Right atrium auricular region (tissue), 2 donors: ENCODE data around the gene ARMC9. TPM values are rescaled to one million over a fixed set of nuclear protein-coding genes. Genes with fewer than 3 reads are reported as not detected.
A peak's percentile ranks its signal among the peaks of the same experiment; 100 is the strongest.
"Not testable (repeated sequence)": the region's sequence is repeated elsewhere in the genome, so short reads cannot be mapped to it uniquely, and the experiment has no call there.

ENCODE experiments used
- DNase-seq: peaks from one replicate; pipeline ENCODE4 v3.0.0-alpha.2; 2019; ENCODE audit warnings: low spot score
- H3K27ac ChIP-seq, 2 donors: fragments of 200-600 bp; sonication (generic); 1 replicate in 1 of 2; 2 replicates in 1 of 2; pipeline ENCODE4 v1.5.1; 2016 to 2019
- H3K27me3 ChIP-seq, 2 donors: fragments of 200-600 bp; sonication (generic); one replicate each; pipeline versions ENCODE4 v1.5.1 to v1.6.0; 2017 to 2019
- H3K36me3 ChIP-seq: fragments of 200-600 bp; sonication (generic); one replicate; pipeline ENCODE4 v1.5.1; 2016
- H3K4me1 ChIP-seq, 2 donors: fragments of 200-600 bp; sonication (generic); one replicate each; pipeline versions ENCODE4 v1.5.1 to v1.6.0; 2017 to 2019
- H3K4me3 ChIP-seq, 2 donors: fragments of 200-600 bp; sonication (generic); 1 replicate in 1 of 2; 2 replicates in 1 of 2; pipeline ENCODE4 v1.5.1; 2017 to 2019; ENCODE audit warnings: mild to moderate bottlenecking in 1 of 2, moderate library complexity in 1 of 2
- H3K9me3 ChIP-seq, 2 donors: fragments of 200-600 bp; sonication (generic); one replicate each; pipeline ENCODE4 v1.5.1; 2019
- total RNA-seq, 2 donors: library from RNA; depleted of rRNA; stranded (reverse); fragments of >200 nt; gene quantifications; one replicate each; pipeline ENCODE4 v1.1.0, GENCODE V29; 2016
- TF ChIP-seq, protein P1 (sequence below), 2 donors: fragments of 200-600 bp; sonication (generic); IDR thresholded peaks; one replicate each; pipeline ENCODE4 v1.5.1; 2019; ENCODE audit warnings: antibody characterized with exemption in 2 of 2

The ARMC9 gene
- total RNA-seq, 2 donors from 2014 or later: 2.0 to 2.9 TPM

DNA sequence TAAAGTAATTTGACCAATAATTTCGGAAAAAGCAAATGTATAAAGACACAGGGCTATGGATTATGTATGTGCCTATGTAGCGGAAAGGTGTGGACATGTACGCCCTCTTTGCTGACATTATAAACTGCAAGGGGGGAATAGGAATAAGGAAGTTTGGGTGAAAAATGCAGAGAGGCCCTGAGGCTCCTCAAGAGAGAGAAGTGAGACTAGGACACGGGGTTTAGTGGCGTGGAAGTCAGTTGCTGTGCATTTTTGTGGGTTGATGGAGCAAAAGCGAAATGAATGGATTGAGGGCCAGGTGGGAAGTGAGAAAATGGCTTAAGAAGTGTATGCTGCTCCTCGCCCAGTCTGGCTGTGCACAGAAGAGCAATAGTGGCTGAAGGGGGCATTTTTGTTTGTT, 100.8 kb downstream of the ARMC9 start:
- Histone ChIP-seq H3K9me3 (no peaks in the 10 kb centered on the region), H3K4me3 (no peak overlapping the region), H3K4me1 (peaks cover 0 to 9% of the 10 kb centered on the region in 2 donors), H3K36me3 (no peaks in the 10 kb centered on the region), H3K27ac (no peak overlapping the region), H3K27me3 (no peaks in the 10 kb centered on the region)
- DNase-seq: no peak
- TF ChIP-seq, protein P1, sequence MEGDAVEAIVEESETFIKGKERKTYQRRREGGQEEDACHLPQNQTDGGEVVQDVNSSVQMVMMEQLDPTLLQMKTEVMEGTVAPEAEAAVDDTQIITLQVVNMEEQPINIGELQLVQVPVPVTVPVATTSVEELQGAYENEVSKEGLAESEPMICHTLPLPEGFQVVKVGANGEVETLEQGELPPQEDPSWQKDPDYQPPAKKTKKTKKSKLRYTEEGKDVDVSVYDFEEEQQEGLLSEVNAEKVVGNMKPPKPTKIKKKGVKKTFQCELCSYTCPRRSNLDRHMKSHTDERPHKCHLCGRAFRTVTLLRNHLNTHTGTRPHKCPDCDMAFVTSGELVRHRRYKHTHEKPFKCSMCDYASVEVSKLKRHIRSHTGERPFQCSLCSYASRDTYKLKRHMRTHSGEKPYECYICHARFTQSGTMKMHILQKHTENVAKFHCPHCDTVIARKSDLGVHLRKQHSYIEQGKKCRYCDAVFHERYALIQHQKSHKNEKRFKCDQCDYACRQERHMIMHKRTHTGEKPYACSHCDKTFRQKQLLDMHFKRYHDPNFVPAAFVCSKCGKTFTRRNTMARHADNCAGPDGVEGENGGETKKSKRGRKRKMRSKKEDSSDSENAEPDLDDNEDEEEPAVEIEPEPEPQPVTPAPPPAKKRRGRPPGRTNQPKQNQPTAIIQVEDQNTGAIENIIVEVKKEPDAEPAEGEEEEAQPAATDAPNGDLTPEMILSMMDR (IDR thresholded peaks at IDR 0.05): no peak

DNA sequence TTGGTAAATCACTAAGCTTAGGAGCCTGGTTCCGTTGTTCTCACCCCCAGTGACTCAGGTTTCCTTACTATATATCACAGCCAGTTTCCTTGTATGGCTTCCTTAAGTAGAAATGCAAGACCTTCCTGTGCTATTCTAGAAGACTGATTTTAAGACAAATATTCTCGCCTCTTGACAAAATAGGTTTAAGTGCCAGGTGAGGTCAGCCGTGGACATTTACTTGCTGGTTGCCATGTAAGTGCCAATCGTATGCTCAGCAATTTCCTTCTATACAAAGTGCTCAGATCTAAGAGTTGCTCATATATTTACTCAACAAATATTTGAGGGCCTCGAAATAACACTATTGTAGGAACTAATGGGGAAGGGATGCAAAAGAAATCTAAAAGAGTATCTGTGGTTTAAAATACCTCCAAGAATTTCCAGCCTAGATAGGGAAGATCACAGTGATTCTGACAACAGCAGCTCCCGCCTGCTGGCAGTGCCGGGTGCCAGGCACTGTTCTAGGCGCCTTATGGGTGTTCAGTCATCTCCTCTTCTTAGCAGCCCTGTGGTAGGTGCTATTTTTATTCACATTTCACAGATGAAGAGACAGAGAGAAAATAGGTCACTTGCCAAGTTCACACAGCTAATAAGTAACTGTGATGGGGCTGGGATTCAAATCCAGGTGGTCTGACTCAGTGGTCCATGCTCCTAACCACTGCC, 101.7 kb downstream of the ARMC9 start:
- H3K4me3 ChIP-seq: no peak overlapping the region
- H3K4me1 ChIP-seq: peaks cover 0 to 4% of the 10 kb centered on the region in 2 donors
- no peak overlapping the region for H3K27ac ChIP-seq
- H3K27me3 ChIP-seq: no peaks in the 10 kb centered on the region
- TF ChIP-seq, protein P1 (IDR thresholded peaks at IDR 0.05): no peak
- H3K36me3 ChIP-seq: no peaks in the 10 kb centered on the region
- DNase-seq: no peak
- H3K9me3 ChIP-seq: no peaks in the 10 kb centered on the region

DNA sequence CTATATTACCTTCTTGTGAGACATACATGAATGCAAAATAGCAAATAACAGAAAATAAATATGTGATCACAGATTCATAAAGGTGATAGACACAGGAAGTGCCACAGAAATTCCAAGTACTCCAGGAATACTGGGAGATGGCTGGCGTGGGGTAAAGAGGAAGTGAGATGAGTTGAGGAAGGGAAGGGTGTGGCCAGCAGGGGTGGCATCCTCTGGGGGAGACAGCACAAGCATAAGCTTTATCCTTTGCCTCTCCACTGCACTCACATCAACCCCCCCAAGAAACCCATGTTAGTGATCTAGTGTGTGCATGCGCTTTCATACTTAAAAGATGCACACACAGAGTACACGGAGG, 102.3 kb downstream of the ARMC9 start:
- Histone ChIP-seq H3K36me3 (no peaks in the 10 kb centered on the region), H3K4me3 (no peak overlapping the region), H3K9me3 (no peaks in the 10 kb centered on the region), H3K4me1 (peaks cover 0 to 4% of the 10 kb centered on the region in 2 donors), H3K27me3 (no peaks in the 10 kb centered on the region), H3K27ac (no peak overlapping the region)
- TF ChIP-seq, protein P1 (IDR thresholded peaks at IDR 0.05): no peak
- no peak for DNase-seq

DNA sequence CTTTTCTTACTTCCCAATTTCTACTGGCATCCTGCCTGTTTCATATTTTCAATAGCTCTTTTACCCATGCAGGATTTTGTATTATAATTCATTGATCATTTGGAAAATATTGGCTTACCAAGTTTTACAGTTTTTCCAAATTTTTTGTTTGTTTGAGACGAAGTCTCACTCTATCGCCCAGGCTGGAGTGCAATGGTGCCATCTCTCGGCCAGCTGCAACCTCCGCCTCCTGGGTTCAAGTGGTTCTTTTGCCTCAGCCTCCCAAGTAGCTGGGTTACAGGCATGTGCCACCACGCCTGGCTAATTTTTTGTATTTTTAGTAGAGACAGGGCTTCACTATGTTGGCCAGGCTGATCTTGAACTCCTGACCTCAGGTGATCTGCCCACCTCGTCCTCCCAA, 105.8 kb downstream of the ARMC9 start:
- not testable (repeated sequence) for H3K27me3 ChIP-seq, H3K4me3 ChIP-seq, DNase-seq, H3K4me1 ChIP-seq, H3K27ac ChIP-seq, H3K36me3 ChIP-seq, H3K9me3 ChIP-seq

DNA sequence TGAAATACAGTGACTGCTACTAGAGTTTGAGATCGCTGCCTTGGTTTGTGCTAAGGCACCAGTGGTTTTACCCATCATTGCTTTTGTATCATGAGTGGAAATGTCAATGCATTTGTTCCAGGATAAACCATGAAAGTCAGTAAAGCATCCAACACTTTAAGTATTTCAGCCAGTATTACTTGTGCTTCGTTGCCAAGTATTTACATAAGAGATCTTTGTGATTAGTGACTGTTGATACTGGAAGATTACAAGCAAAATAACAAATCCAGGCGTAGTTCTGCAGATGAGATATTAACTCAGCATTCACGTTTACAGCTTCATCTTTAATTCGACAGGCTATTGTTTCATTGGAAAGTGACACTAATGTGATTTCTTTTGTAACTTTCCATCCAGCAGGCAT, 106.8 kb downstream of the ARMC9 start:
- TF ChIP-seq, protein P1 (IDR thresholded peaks at IDR 0.05): no peak
- Histone ChIP-seq H3K27ac (no peak overlapping the region), H3K4me1 (no peaks in the 10 kb centered on the region), H3K36me3 (no peaks in the 10 kb centered on the region), H3K4me3 (no peak overlapping the region), H3K9me3 (no peaks in the 10 kb centered on the region), H3K27me3 (no peaks in the 10 kb centered on the region)
- DNase-seq: no peak

DNA sequence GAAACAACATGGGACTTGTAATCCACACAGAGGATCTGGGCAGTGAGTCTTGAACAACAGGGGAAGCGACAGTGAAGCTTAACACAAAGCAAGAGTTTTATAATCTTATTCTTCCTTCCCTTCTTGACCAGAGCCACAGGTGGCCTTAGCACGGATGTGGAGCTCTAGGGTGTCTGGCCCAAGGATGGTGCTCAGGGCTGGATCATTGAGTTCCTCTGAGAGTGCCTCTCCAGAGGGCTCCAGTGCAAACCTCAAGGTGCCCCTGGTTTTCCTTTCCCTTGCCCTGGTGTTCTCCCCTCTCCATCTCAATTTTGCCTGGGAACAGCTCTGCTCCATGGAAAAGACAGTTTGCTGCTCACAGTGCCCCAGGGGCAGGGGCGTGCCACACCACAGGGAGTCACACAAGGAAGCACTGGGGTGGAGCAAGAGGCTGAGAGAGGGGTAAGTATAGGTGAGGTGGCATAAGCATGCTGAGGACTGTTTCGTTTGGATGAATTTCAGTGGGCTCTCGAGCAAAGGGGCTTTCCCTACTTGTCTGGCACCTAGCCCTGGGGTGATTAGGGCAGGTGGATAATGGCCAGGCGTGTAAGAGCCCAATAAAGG, 108.5 kb downstream of the ARMC9 start:
- no peak overlapping the region for H3K4me3 ChIP-seq
- TF ChIP-seq, protein P1 (IDR thresholded peaks at IDR 0.05): no peak
- no peaks in the 10 kb centered on the region for H3K9me3 ChIP-seq
- no peaks in the 10 kb centered on the region for H3K36me3 ChIP-seq
- H3K27me3 ChIP-seq: no peaks in the 10 kb centered on the region
- H3K27ac ChIP-seq: no peak overlapping the region
- no peaks in the 10 kb centered on the region for H3K4me1 ChIP-seq
- DNase-seq: peak; percentile 50
